HG02938 (cell line): Measurements from ENCODE around the gene COL15A1.
"Not testable (repeated sequence)": the region's sequence is repeated elsewhere in the genome, so short reads cannot be mapped to it uniquely, and the experiment has no call there.

Source experiments
- ATAC-seq: cut with Tn5 transposase; IDR thresholded peaks from one replicate; pipeline ENCODE4 v1.9.1; 2021; ENCODE audit warnings: mild to moderate bottlenecking, moderate library complexity; ENCODE audit not compliant: unreplicated experiment

The COL15A1 gene

DNA sequence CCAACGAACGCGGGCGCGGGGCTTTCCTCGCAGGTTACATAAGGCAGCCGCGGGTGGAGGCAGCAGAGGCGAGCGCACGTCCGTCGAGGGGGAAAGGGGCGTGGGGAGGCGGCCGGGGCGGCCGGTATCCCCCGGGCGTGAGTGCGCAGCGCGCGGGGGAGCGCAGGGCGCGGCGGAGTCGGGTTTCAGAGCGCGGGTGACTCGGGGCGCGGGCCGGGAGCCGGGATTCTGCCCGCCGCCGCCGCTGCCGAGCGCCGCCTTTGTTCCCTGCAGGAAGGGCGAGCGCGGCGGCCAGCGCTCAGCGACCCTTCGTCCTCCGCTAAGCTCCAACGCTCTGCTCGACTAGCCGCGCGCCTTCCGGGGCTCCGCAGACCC, at the start of gene COL15A1:
Gene COL15A1 (plus strand): TSS at position 226 of the 375 bp plus-strand sequence. CDS start 155 bp downstream, outside the sequence.
- ATAC-seq: no peak

- ATAC-seq: no peak
Measured at GRCh38 chr9:98894171-98894570, 49.5 kb upstream of the COL15A1 start.

GRCh38 chr9:98894761-98895160, 48.9 kb upstream of the COL15A1 start:
- no peak for ATAC-seq

DNA sequence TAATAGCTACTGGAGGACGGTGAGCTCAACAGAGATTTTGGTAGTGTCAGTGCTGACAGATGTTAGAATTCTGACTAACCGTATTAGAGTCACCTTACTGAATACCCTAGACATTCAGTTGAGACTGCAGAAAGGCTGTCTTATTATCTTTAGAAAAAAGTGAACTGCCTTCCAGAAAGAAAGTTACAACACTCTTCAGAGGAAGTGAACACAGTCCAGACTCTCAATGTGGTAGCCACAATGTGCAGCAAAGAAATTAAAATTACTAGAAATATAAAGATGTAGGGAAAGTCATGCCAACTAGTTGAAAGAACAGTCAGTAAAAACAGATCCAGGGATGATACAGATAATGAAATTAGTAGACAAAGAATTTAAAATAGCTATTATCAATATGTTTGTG, 47.1 kb upstream of the COL15A1 start:
- no peak for ATAC-seq

GRCh38 chr9:98897745-98898144, 46.0 kb upstream of the COL15A1 start:
- ATAC-seq: no peak

- no peak for ATAC-seq
Measured at GRCh38 chr9:98899408-98900056, 44.2 kb upstream of the COL15A1 start.

DNA sequence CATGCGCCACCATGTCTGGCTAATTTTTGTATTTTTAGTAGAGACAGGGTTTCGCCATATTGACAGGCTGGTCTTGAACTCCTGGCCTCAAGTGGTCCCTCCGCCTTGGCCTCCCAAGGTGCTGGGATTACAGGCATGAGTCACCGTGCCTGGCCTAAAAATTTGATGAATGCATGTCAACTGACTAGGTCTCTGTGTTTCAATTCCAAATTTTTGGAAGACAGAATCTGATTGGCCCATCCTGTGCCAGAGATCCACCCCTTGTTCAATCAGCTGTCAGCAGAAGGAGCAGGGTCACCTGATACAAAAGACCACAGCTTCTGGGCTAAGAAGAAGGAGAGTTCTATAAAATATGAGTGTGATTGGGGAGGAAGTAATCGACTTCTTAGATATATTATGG, 43.5 kb upstream of the COL15A1 start:
- no peak for ATAC-seq

DNA sequence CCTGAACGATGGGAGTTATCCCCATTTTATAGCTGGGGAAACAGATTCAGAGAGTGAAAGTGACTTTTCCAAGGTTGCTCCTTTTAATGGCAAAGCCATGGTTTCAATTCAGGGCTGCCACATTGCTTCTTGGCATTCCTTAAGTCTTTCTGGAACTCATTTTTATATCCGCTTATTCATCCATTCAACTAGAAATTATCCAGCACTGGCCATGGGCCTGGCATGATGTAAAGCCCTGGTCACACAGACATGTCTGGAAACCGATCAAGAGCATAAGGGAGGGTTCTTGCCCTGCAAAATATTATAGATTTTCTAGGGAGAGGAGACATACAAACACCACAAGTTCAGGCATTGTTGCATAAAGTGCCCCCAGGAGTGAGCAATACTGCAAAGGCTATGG, 43.0 kb upstream of the COL15A1 start:
- ATAC-seq: no peak

GRCh38 chr9:98901843-98902242, 41.9 kb upstream of the COL15A1 start:
- ATAC-seq: not testable (repeated sequence)

DNA sequence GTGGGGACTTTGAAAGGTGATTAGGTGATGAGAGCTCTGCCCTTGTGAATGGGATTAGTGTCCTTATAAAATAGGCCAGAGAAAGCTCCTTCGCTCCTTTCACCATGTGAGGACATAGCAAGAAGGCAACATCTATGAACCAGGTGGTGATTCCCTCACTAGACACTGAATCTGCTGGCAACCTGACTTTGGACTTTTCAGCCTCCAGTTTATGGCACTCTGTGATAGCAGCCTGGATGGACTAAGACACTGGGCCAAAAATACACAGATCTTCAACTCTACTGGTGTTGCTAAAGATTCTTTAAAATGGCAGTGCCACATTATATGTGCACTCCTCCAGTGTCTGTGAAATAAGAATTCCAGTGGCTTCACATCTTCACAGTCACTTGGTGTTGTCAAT, 41.2 kb upstream of the COL15A1 start:
- ATAC-seq: no peak

DNA sequence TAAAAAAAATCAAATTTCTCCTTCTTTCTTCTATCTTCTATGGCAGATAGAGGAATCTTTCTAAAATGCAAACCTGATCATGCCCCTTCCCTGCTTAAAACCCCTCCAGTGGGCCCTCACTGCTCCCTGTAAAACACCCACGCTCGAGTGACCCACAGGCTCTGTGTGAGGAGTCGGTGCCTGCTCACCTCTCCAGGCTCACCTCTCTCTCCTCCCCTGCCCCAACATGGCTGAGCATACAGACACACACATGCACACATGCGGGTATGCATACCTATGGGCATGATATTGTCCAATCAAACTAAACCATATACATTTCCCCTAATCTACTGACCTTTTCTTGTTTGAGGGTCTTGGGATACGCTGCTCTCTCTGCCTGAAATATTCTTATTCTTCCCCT, 40.8 kb upstream of the COL15A1 start:
- ATAC-seq: no peak

- no peak for ATAC-seq
Measured at GRCh38 chr9:98903961-98904411, 39.7 kb upstream of the COL15A1 start.

GRCh38 chr9:98905015-98905414, 38.7 kb upstream of the COL15A1 start:
- no peak for ATAC-seq

DNA sequence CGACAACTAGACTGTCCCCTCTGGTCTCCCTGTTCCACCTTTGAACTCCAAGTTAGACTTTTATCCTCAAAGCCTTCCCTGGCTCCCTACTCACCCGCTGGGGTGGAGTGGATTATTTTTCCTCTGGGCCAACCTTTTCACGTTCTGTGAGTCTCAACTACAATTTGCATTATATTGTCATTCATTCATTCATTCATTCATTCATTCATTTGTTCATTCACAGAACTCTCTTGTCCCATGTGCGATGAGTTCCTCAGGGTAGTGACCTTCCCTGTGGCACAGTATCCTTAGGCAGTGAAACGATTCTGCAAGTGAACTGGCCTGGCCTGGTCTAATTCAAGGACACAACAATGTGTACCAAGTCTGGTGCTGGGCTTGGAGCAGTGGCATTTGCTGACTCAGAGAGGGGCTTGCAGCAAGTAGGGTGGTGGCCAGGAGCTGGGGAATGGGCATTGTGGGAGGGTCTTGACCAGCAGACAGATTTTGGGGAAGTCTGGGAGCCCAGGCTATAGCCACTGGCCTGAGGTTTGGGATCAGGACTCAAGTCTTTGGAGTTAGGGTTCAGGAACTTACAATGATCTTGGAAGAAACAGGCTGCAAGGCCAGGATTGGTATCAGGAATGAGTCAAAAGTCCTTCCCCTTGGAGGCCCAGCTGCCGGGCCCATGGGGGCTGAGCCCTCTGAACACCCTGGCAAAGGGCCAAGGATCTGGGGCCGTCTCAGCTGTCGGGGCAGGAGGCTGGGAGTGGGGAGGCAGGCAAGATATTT, 37.2 kb upstream of the COL15A1 start:
- no peak for ATAC-seq

DNA sequence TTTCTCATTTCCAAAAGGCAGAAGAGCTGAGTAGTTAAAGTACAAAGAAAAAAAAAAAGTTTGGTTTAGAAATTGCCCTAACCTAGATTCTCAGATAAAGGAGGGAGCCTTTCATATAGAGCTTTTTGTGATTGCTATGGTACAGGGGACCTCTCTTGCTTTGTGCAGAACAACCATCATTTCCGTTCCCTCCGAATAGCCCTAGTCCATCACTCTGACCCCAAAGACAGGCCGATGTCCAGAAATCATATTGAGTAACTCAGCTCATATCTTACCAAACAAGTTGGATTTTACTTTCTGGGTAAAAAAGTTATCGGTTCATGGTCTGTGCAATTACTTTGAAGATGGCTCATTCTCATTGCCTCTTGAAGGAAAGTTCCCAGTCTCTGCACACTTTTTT, 36.7 kb upstream of the COL15A1 start:
- no peak for ATAC-seq

- ATAC-seq: no peak
Measured at GRCh38 chr9:98908897-98909634, 34.6 kb upstream of the COL15A1 start.

DNA sequence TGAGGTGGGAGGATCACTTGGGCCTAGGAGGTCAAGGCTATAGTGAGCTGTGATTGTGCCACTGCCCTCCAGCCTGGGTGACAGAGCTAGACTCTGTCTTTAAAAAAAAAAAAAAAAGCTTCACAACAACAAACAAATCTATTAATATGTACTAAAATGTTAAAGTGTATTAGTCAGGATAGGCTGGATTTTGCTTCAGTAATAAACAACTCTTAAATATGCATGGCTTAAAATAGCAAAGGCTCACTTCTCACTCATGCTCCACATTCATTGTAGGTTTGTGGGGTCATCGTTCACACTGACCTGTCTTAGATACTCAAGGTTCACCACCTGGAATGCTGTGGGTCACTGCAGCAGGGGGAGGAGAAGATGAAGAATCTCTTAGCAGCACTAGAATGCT, 33.8 kb upstream of the COL15A1 start:
- ATAC-seq: no peak

DNA sequence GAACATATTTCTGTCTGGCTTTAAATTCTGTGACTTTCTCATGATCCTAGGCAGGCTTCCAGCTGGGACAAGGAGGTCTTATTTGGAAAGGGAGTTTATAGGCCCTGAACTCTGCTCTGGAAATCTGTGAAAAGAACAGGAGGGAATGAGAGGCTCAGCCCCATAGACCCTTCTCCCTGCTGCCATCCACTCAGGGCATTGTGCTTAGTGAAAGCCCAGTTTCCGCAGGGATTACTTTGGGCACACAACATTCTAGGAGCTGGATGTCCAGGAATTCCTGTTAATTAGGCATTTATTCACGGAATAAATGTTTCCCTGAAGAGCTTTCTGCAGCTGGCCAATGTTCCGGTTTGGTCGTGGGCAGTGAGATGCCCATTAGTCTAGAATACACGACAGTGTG, 32.7 kb upstream of the COL15A1 start:
- ATAC-seq: no peak

GRCh38 chr9:98911738-98912137, 32.0 kb upstream of the COL15A1 start:
- not testable (repeated sequence) for ATAC-seq

DNA sequence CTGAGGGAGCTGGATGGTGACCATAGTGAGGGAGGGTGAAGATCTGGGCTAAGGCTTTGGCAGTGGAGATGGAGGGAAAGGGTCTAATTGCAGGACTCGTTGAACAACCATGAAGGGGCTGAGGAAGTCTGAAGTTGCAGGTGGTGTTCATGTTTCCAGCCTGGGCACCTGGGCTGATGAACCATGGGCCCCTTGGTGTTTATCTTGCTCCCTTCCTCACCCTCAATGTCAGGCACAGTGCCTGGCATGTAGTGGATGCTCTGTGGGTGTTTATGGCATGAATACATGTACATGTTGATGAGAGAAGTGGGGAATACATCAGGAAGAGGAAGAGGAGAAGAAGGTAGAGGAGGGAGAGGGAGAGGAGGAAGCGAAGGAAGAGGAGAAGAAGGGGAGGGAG, 31.3 kb upstream of the COL15A1 start:
- no peak for ATAC-seq

- no peak for ATAC-seq
Measured at GRCh38 chr9:98913044-98913443, 30.7 kb upstream of the COL15A1 start.

DNA sequence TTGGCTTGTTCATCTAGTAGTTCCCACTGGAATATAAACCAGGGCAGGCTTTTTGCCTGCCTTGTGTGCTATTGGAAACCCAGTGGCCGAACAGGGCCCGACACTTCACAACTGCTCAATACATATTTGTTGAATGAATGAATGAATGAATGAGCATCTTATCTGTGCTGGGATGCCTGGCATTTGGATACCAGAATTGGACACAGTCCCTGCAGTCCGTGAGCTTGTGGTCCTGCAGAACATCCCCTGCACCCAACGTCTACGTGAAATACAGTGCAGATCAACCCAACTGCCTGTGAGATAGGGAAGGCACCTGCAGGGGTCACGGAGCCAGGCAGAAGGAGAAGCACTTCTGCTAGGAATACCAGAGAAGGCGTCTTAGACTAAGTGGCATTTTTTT, 30.0 kb upstream of the COL15A1 start:
- ATAC-seq: no peak
